HG03432 (cell line): Measurements from ENCODE around the gene ACSL6.
A peak's percentile ranks its signal among the peaks of the same experiment; 100 is the strongest.

ENCODE experiments used
- ATAC-seq: cut with Tn5 transposase; IDR thresholded peaks from one replicate; pipeline ENCODE4 v1.9.1; 2021; ENCODE audit warnings: mild to moderate bottlenecking, moderate library complexity; ENCODE audit not compliant: unreplicated experiment

The ACSL6 gene

GRCh38 chr5:132017738-132018625, 6.5 kb upstream of the ACSL6 start:
- ATAC-seq, result no peak

- no peak for ATAC-seq
Observed at GRCh38 chr5:132017316-132017715, 5.9 kb upstream of the ACSL6 start.

- no peak for ATAC-seq
Observed at GRCh38 chr5:132016721-132017250, 5.3 kb upstream of the ACSL6 start.

- ATAC-seq, result no peak
Observed at GRCh38 chr5:132013711-132014110, 2.3 kb upstream of the ACSL6 start.

GRCh38 chr5:132013006-132013689, 1.7 kb upstream of the ACSL6 start:
- no peak for ATAC-seq

- ATAC-seq, result no peak
Observed at GRCh38 chr5:132012371-132013005, 1.0 kb upstream of the ACSL6 start.

- ATAC-seq, result no peak
Observed at GRCh38 chr5:132010989-132011621, 353 bp downstream of the ACSL6 start.

- no peak for ATAC-seq
Observed at GRCh38 chr5:132010645-132010988, 841 bp downstream of the ACSL6 start.

GRCh38 chr5:132009706-132010405, 1.6 kb downstream of the ACSL6 start:
- ATAC-seq, result no peak

- no peak for ATAC-seq
Observed at GRCh38 chr5:132008961-132009680, 2.3 kb downstream of the ACSL6 start.

GRCh38 chr5:132008163-132008473, 3.3 kb downstream of the ACSL6 start:
- ATAC-seq, result peak; percentile 13

- ATAC-seq, result peak; percentile 77
Observed at GRCh38 chr5:132007399-132008162, 3.9 kb downstream of the ACSL6 start.

GRCh38 chr5:132006331-132007120, 4.9 kb downstream of the ACSL6 start:
- ATAC-seq, result no peak

GRCh38 chr5:132005591-132005990, 5.9 kb downstream of the ACSL6 start:
- ATAC-seq, result no peak

- ATAC-seq, result no peak
Observed at GRCh38 chr5:132003982-132004381, 7.5 kb downstream of the ACSL6 start.

- ATAC-seq, result no peak
Observed at GRCh38 chr5:132003170-132003744, 8.2 kb downstream of the ACSL6 start.

GRCh38 chr5:132002757-132003156, 8.7 kb downstream of the ACSL6 start:
- no peak for ATAC-seq
